ENCODE data around the gene OPRD1.

OPRD1 gene

GRCh38 chr1:28897789-28898188 lies 85.8 kb downstream of the OPRD1 start:
- TF ChIP-seq CTCF (IDR thresholded peaks at IDR 0.05; ENCODE audit: insufficient read depth, low read length, poor library complexity, severe bottlenecking) = no peak
- H3K27ac ChIP-seq (ENCODE audit: low read depth, low read length) = no peak overlapping the region
- H3K9ac ChIP-seq (ENCODE audit: low read length) = no peak overlapping the region
- peaks cover 69% of the 10 kb centered on the region for H3K79me2 ChIP-seq (ENCODE audit: insufficient read depth, low read length)
- no peaks in the 10 kb centered on the region for H3K27me3 ChIP-seq (ENCODE audit: low read length)
- H3K9me2 ChIP-seq (replicated peaks; ENCODE audit: insufficient read depth, low read length) = no peaks in the 10 kb centered on the region
- no peaks in the 10 kb centered on the region for H3K9me3 ChIP-seq (ENCODE audit: insufficient read depth, low read length)
- no peaks in the 10 kb centered on the region for H3K36me3 ChIP-seq (ENCODE audit: low read length)
- H3F3A ChIP-seq (ENCODE audit: insufficient read depth) = no peaks in the 10 kb centered on the region
- peaks cover 3% of the 10 kb centered on the region; the same call in 1 of the 2 replicates for H4K20me1 ChIP-seq (ENCODE audit: low read depth, low read length)
- H2AFZ ChIP-seq (ENCODE audit: low read depth, low read length, severe bottlenecking) = no peak overlapping the region
- no peak overlapping the region for H3K4me2 ChIP-seq (ENCODE audit: low read depth, low read length, poor library complexity, severe bottlenecking)
- H3K4me3 ChIP-seq (ENCODE audit: insufficient read depth, low read length, poor library complexity, severe bottlenecking) = no peak overlapping the region

- H3K79me2 ChIP-seq (ENCODE audit: insufficient read depth, low read length) = peaks cover 74% of the 10 kb centered on the region
- H3K4me2 ChIP-seq (ENCODE audit: low read depth, low read length, poor library complexity, severe bottlenecking) = no peak overlapping the region
- no peak overlapping the region for H2AFZ ChIP-seq (ENCODE audit: low read depth, low read length, severe bottlenecking)
- no peak overlapping the region for H3K27ac ChIP-seq (ENCODE audit: low read depth, low read length)
- no peak overlapping the region for H3K9ac ChIP-seq (ENCODE audit: low read length)
- no peak for TF ChIP-seq EZH2phosphoT487 (conservative IDR thresholded peaks at IDR 0.05; ENCODE audit: low read length)
- no peak for TF ChIP-seq CTCF (IDR thresholded peaks at IDR 0.05; ENCODE audit: insufficient read depth, low read length, poor library complexity, severe bottlenecking)
- H3F3A ChIP-seq (ENCODE audit: insufficient read depth) = no peaks in the 10 kb centered on the region
- peaks cover 3% of the 10 kb centered on the region; the same call in 1 of the 2 replicates for H4K20me1 ChIP-seq (ENCODE audit: low read depth, low read length)
- H3K36me3 ChIP-seq (ENCODE audit: low read length) = no peaks in the 10 kb centered on the region
- no peaks in the 10 kb centered on the region for H3K9me2 ChIP-seq (replicated peaks; ENCODE audit: insufficient read depth, low read length)
- no peak overlapping the region for H3K4me3 ChIP-seq (ENCODE audit: insufficient read depth, low read length, poor library complexity, severe bottlenecking)
- H3K9me3 ChIP-seq (ENCODE audit: insufficient read depth, low read length) = no peaks in the 10 kb centered on the region
- H3K27me3 ChIP-seq (ENCODE audit: low read length) = no peaks in the 10 kb centered on the region
These were observed 86.5 kb downstream of the OPRD1 start for GRCh38 chr1:28898405-28898881.

GRCh38 chr1:28899267-28899666 lies 87.3 kb downstream of the OPRD1 start:
- H3K27ac ChIP-seq (ENCODE audit: low read depth, low read length) = no peak overlapping the region
- no peaks in the 10 kb centered on the region for H3F3A ChIP-seq (ENCODE audit: insufficient read depth)
- H3K36me3 ChIP-seq (ENCODE audit: low read length) = no peaks in the 10 kb centered on the region
- H2AFZ ChIP-seq (ENCODE audit: low read depth, low read length, severe bottlenecking) = no peak overlapping the region
- H3K79me2 ChIP-seq (ENCODE audit: insufficient read depth, low read length) = peaks cover 77% of the 10 kb centered on the region
- H3K27me3 ChIP-seq (ENCODE audit: low read length) = no peaks in the 10 kb centered on the region
- H3K9me3 ChIP-seq (ENCODE audit: insufficient read depth, low read length) = no peaks in the 10 kb centered on the region
- H3K9ac ChIP-seq (ENCODE audit: low read length) = no peak overlapping the region
- no peak for TF ChIP-seq CTCF (IDR thresholded peaks at IDR 0.05; ENCODE audit: insufficient read depth, low read length, poor library complexity, severe bottlenecking)
- TF ChIP-seq EZH2phosphoT487 (conservative IDR thresholded peaks at IDR 0.05; ENCODE audit: low read length) = no peak
- peaks cover 3% of the 10 kb centered on the region; the same call in 1 of the 2 replicates for H4K20me1 ChIP-seq (ENCODE audit: low read depth, low read length)
- no peak overlapping the region for H3K4me3 ChIP-seq (ENCODE audit: insufficient read depth, low read length, poor library complexity, severe bottlenecking)
- no peaks in the 10 kb centered on the region for H3K9me2 ChIP-seq (replicated peaks; ENCODE audit: insufficient read depth, low read length)
- no peak overlapping the region for H3K4me2 ChIP-seq (ENCODE audit: low read depth, low read length, poor library complexity, severe bottlenecking)
